DOHH2 (cell line): ENCODE data around the gene INHBB.

Source experiments
- H3F3A ChIP-seq: fragments of 200-600 bp; sonication (generic), shearing (Covaris generic); 2 replicates; pipeline ENCODE4 v1.6.0; 2016; ENCODE audit warnings: antibody characterized with exemption, mild to moderate bottlenecking; ENCODE audit not compliant: control insufficient read depth, insufficient read depth
- H3K27ac ChIP-seq: fragments of 200-600 bp; sonication (generic); 2 replicates; pipeline ENCODE4 v1.5.1; 2014; ENCODE audit warnings: low read depth, mild to moderate bottlenecking, low read length, moderate library complexity
- H3K27me3 ChIP-seq: fragments of 200-600 bp; sonication (generic); 2 replicates; pipeline ENCODE4 v1.6.1; 2014; ENCODE audit warnings: mild to moderate bottlenecking, low read length, mixed read lengths; ENCODE audit not compliant: control insufficient read depth
- H3K36me3 ChIP-seq: fragments of 200-600 bp; sonication (generic); 2 replicates; pipeline ENCODE4 v1.6.1; 2014; ENCODE audit warnings: mild to moderate bottlenecking, low read length, moderate library complexity, mixed read lengths; ENCODE audit not compliant: control insufficient read depth
- H3K4me1 ChIP-seq: fragments of 200-600 bp; sonication (generic); 2 replicates; pipeline ENCODE4 v1.6.1; 2014; ENCODE audit warnings: mild to moderate bottlenecking, low read length, mixed read lengths; ENCODE audit not compliant: control insufficient read depth
- H3K4me2 ChIP-seq: fragments of 200-600 bp; sonication (generic); 2 replicates; pipeline ENCODE4 v1.6.0; 2014; ENCODE audit warnings: mild to moderate bottlenecking, low read length, moderate library complexity
- H3K4me3 ChIP-seq: fragments of 200-600 bp; sonication (generic); 2 replicates; pipeline ENCODE4 v1.5.1; 2014; ENCODE audit warnings: mild to moderate bottlenecking, low read length, mixed read lengths
- H3K79me2 ChIP-seq: fragments of 200-600 bp; sonication (generic); 2 replicates; pipeline ENCODE4 v1.6.1; 2014; ENCODE audit warnings: mild to moderate bottlenecking, low read length, mixed read lengths; ENCODE audit not compliant: control insufficient read depth
- H3K9me2 ChIP-seq: fragments of 200-600 bp; sonication (generic); replicated peaks from 2 replicates; pipeline ENCODE4 v1.6.1; 2014; ENCODE audit warnings: mild to moderate bottlenecking, low read length, mixed read lengths; ENCODE audit not compliant: control insufficient read depth
- H3K9me3 ChIP-seq: fragments of 200-600 bp; sonication (generic); 2 replicates; pipeline ENCODE4 v1.6.1; 2014; ENCODE audit warnings: antibody characterized with exemption, low read length, mixed read lengths; ENCODE audit not compliant: control insufficient read depth, insufficient read depth
- H4K20me1 ChIP-seq: fragments of 200-600 bp; sonication (generic); 2 replicates; pipeline ENCODE4 v1.6.0; 2014; ENCODE audit warnings: low read depth, mild to moderate bottlenecking, antibody characterized with exemption, low read length, moderate library complexity; ENCODE audit not compliant: control insufficient read depth, insufficient read depth
- EZH2phosphoT487 ChIP-seq: fragments of 200-600 bp; sonication (generic); IDR thresholded peaks from 2 replicates; pipeline ENCODE4 v1.6.1; 2017; ENCODE audit warnings: borderline replicate concordance, mild to moderate bottlenecking, antibody characterized with exemption, low read length, moderate library complexity, mixed read lengths
- TF ChIP-seq, protein P1 (sequence below): fragments of 200-600 bp; sonication (generic); IDR thresholded peaks from one replicate; pipeline ENCODE4 v1.5.1; 2014; ENCODE audit warnings: antibody characterized with exemption, mild to moderate bottlenecking, low read depth, low read length; ENCODE audit not compliant: poor library complexity, severe bottlenecking

The INHBB gene

DNA sequence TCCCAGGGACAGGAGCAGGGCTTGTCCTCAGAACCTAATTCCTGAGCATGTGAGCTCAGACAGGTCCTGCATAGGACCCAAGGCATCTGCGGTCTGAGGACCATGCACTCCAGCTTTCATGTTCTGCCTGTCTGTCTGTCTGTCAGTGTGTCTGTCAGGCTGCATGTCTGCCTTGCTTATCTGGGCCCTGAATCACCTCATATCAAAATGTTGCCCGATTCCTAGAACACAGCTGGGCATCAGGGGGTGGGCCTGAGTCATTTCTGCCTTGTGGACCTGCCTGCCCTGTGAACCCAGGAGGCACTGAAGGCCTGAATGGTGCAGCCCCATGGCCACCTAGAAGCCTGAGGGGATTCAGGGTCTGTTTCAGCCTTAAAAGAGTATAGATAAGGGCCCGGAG is 22.1 kb downstream of the INHBB start:
- Histone ChIP-seq H3K4me2 (no peak overlapping the region), H4K20me1 (no peaks in the 10 kb centered on the region), H3K79me2 (no peaks in the 10 kb centered on the region), H3K36me3 (no peaks in the 10 kb centered on the region), H3K9me3 (no peaks in the 10 kb centered on the region), H3K9me2 (no peaks in the 10 kb centered on the region), H3K4me3 (no peak overlapping the region), H3K4me1 (no peaks in the 10 kb centered on the region), H3K27ac (no peak overlapping the region), H3K27me3 (peaks cover 3% of the 10 kb centered on the region; the same call in 1 of the 2 replicates), H3F3A (no peaks in the 10 kb centered on the region)
- TF ChIP-seq EZH2phosphoT487: no peak
- TF ChIP-seq, protein P1, sequence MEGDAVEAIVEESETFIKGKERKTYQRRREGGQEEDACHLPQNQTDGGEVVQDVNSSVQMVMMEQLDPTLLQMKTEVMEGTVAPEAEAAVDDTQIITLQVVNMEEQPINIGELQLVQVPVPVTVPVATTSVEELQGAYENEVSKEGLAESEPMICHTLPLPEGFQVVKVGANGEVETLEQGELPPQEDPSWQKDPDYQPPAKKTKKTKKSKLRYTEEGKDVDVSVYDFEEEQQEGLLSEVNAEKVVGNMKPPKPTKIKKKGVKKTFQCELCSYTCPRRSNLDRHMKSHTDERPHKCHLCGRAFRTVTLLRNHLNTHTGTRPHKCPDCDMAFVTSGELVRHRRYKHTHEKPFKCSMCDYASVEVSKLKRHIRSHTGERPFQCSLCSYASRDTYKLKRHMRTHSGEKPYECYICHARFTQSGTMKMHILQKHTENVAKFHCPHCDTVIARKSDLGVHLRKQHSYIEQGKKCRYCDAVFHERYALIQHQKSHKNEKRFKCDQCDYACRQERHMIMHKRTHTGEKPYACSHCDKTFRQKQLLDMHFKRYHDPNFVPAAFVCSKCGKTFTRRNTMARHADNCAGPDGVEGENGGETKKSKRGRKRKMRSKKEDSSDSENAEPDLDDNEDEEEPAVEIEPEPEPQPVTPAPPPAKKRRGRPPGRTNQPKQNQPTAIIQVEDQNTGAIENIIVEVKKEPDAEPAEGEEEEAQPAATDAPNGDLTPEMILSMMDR: no peak

DNA sequence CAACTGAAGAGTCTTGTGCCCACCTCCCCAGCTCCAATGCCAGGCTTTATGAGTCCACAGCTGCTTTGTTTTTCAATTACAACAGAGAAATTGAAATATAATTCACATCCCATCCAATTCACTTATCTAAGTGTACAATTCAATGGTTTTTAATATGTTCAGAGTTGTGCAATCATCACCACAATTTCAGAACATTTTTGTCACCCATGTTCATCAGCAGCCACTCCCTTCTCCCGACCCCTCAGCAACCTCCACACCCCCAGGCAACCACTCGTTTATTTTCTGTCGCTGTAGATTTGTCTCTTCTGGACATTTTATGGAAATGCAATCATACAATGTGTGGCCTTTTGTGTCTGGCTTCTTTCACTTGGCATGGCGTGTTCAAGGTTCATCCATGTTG is 23.3 kb downstream of the INHBB start:
- no peak for TF ChIP-seq EZH2phosphoT487
- TF ChIP-seq, protein P1: no peak
- no peaks in the 10 kb centered on the region for H3K79me2 ChIP-seq
- no peak overlapping the region for H3K4me2 ChIP-seq
- H3F3A ChIP-seq: no peaks in the 10 kb centered on the region
- no peak overlapping the region for H3K4me3 ChIP-seq
- peaks cover 3% of the 10 kb centered on the region; the same call in 1 of the 2 replicates for H3K27me3 ChIP-seq
- H3K36me3 ChIP-seq: no peaks in the 10 kb centered on the region
- H3K4me1 ChIP-seq: no peaks in the 10 kb centered on the region
- H3K9me3 ChIP-seq: no peaks in the 10 kb centered on the region
- no peaks in the 10 kb centered on the region for H4K20me1 ChIP-seq
- no peaks in the 10 kb centered on the region for H3K9me2 ChIP-seq
- no peak overlapping the region for H3K27ac ChIP-seq

DNA sequence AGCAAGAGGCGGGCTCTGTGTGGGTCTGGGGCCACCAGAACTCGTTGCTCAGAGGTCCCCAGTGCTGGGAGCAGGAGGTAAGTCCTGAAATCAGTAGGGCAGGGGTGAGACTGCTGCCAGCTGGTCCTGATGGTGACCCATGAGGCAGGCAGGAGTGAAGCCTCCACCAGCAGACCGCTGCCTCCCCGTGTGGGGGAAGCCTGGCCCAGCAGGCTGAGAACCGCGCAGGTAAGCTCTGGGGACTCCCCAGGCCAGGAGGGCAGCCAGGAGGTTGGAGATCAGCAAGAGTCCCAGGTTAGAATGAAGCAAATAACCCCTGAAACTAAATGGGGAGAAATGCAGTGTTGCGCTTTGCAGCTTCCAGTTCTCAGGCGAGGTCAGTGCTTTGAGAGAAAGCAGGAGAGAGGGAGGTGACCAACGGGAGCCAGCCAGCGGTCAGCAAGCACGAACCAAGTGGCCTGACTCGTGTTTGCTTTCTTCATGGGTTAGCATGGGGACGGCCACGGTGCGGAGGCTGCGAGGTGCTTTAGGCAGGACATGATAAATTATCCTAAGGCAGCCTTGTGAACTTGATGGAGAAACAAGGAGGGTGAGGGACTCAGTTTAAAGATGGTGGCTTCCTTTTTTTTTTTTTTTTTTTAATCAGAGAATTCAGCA is 26.2 kb downstream of the INHBB start:
- no peaks in the 10 kb centered on the region for H4K20me1 ChIP-seq
- no peaks in the 10 kb centered on the region for H3K9me3 ChIP-seq
- H3K27ac ChIP-seq: no peak overlapping the region
- H3K4me2 ChIP-seq: no peak overlapping the region
- no peaks in the 10 kb centered on the region for H3K36me3 ChIP-seq
- H3K79me2 ChIP-seq: no peaks in the 10 kb centered on the region
- H3K4me1 ChIP-seq: no peaks in the 10 kb centered on the region
- no peak overlapping the region for H3K4me3 ChIP-seq
- H3F3A ChIP-seq: no peaks in the 10 kb centered on the region
- H3K27me3 ChIP-seq: peaks cover 3% of the 10 kb centered on the region; the same call in 1 of the 2 replicates
- TF ChIP-seq EZH2phosphoT487: no peak
- TF ChIP-seq, protein P1: no peak
- H3K9me2 ChIP-seq: no peaks in the 10 kb centered on the region
